Measurements from ENCODE around the gene SCN4B. TPM values are rescaled to one million over a fixed set of nuclear protein-coding genes. Genes with fewer than 3 reads are reported as not detected.

Gene SCN4B, protein sequence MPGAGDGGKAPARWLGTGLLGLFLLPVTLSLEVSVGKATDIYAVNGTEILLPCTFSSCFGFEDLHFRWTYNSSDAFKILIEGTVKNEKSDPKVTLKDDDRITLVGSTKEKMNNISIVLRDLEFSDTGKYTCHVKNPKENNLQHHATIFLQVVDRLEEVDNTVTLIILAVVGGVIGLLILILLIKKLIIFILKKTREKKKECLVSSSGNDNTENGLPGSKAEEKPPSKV
- total RNA-seq (ENCODE audit: low replicate concordance): under 0.01 and 0.25 TPM in 2 replicates

DNA sequence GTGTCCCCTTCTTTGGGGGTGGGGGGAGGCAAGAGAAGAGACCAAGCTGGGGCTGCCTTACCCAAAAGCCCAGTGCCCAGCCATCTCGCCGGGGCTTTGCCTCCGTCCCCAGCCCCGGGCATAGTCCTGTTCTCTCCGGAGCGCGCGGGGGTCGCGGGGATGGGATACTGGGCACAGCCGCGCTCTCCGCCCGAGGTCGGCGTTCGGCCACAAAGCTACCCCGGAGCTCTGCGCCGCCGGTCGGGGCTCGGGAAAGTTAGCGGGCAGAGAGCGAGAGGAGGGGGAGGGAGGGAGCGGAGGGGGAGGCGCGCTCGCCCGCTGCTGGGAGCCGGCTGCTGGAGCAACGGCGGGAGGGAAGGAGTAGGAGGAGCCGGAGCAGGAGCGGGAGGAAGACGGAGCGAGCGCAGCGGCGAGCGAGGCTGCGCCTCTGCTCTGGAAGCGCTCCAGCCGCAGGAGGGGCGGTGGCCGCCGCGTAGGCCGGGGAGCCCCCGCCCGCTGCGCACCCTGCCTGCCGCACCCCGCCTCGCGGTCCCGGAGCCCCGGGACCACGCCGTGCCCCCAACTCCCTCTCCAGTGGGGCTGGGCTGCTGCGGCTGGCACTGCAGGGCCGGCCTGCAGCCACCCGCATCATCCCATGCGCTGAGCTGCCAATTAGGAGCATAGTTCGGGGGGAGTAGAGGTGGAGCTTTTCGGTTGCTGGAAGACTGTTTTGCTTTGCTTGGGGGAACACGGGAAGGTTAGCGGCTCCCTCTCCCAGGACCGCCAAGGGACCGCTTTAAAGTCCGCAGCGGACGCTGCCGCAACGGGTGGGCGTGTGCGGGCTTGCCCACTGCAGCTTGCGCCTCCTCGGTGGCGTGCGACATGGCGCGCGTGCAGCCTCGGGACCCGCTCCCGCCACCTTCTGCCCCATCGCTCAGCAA, at the start of gene SCN4B:
TSS of gene SCN4B (minus strand) at position 272 of the 920 bp plus-strand sequence. CDS start at position 122, 150 bp downstream.
- DNase-seq (ENCODE audit: low read depth): peak; percentile 22
- TF ChIP-seq, protein P1, sequence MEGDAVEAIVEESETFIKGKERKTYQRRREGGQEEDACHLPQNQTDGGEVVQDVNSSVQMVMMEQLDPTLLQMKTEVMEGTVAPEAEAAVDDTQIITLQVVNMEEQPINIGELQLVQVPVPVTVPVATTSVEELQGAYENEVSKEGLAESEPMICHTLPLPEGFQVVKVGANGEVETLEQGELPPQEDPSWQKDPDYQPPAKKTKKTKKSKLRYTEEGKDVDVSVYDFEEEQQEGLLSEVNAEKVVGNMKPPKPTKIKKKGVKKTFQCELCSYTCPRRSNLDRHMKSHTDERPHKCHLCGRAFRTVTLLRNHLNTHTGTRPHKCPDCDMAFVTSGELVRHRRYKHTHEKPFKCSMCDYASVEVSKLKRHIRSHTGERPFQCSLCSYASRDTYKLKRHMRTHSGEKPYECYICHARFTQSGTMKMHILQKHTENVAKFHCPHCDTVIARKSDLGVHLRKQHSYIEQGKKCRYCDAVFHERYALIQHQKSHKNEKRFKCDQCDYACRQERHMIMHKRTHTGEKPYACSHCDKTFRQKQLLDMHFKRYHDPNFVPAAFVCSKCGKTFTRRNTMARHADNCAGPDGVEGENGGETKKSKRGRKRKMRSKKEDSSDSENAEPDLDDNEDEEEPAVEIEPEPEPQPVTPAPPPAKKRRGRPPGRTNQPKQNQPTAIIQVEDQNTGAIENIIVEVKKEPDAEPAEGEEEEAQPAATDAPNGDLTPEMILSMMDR (IDR thresholded peaks at IDR 0.05; ENCODE audit: insufficient read depth, low read length): no peak
- peak within 1 kb of the TSS; percentile 58 for H3K4me3 ChIP-seq (ENCODE audit: low read depth, low read length)

- TF ChIP-seq, protein P1 (IDR thresholded peaks at IDR 0.05; ENCODE audit: insufficient read depth, low read length): no peak
These were observed 49.3 kb upstream of the SCN4B start for GRCh38 chr11:118201966-118202365.

DNA sequence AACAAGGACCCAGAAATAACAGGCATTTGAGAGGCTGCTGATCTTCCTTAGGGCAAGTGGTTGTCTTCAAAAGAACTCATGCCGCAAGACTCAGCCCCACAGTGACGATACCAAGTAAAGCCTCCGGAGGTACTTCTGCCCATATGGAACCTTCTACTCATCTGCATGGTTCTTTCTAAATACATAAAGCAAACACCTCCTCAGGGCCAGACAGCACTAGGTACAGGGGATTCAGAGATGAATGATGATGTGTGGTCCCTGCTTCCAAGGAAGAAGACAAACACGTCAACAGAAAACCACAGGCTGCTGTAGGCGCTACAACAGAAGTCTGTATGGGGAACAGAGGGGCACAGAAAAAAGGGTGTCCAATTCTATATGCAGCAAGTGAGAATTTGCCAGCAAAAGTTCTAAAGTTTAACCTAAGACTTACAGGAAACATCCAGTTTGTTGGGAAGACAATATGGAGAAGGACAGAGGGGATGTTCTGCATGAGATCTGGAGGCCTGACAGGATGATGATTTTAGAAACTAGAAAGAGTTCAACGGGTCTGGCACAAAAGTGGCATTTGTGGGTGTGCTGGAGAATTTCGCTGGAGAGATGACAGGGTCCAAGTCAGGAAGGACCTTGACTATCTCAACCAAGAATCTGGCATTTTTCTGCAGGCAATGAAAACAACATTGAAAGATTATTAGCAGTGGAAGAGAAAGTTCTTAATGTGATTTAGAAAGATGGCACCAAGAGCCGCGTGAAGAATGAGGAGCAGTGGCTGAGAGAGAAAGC, 48.5 kb upstream of the SCN4B start:
- H3K4me3 ChIP-seq (ENCODE audit: low read depth, low read length): no peak overlapping the region
- no peak for DNase-seq (ENCODE audit: low read depth)
- TF ChIP-seq, protein P1 (IDR thresholded peaks at IDR 0.05; ENCODE audit: insufficient read depth, low read length): no peak

More at GRCh38 chr11:118201966-118202365, 49.3 kb upstream of the SCN4B start:
- no peak for DNase-seq (ENCODE audit: low read depth)
- no peak overlapping the region for H3K4me3 ChIP-seq (ENCODE audit: low read depth, low read length)

DNA sequence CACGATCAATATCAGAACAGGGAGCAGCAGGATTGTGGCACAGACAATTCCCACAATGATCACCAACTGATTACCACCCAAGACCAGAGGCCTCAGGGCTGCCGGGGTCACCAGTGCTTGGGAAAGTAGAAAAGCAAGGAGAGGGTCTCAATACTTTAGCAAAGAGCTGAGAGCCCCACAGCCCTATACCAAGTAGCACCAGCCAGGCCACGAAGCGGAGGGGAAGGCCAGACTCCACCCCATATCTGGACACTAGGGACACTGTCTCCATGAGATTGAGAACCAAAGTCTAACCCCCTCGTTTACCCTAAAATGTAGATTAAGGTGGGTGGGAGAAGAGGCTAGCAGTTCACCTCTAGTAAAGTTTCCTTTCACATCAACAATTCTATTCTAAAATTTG, 47.9 kb upstream of the SCN4B start:
- TF ChIP-seq, protein P1 (IDR thresholded peaks at IDR 0.05; ENCODE audit: insufficient read depth, low read length): no peak
- H3K4me3 ChIP-seq (ENCODE audit: low read depth, low read length): no peak overlapping the region
- no peak for DNase-seq (ENCODE audit: low read depth)

GRCh38 chr11:118199135-118199534, 46.5 kb upstream of the SCN4B start:
- H3K4me3 ChIP-seq (ENCODE audit: low read depth, low read length): no peak overlapping the region
- TF ChIP-seq, protein P1 (IDR thresholded peaks at IDR 0.05; ENCODE audit: insufficient read depth, low read length): no peak
- DNase-seq (ENCODE audit: low read depth): no peak

DNA sequence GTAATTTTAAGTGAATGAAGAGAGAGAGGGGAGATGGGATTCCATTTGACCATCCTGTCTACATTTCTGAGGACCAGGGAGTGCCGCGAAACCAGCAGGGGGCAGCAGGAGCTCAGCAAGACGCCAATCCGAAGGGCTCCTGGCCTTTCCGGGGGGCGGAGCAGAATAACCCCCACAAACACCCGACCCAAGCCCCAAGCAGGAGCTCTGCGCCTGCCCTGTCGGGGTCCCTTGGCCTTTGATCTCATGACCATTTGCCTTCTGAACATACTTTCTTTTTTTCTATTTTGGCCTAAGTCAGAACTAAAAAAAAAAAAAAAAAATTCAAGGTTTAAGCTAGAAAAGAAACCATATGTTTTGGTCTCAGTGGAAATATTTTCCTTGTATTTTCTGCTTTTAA, 45.7 kb upstream of the SCN4B start:
- TF ChIP-seq, protein P1 (IDR thresholded peaks at IDR 0.05; ENCODE audit: insufficient read depth, low read length): peak; percentile 95
- H3K4me3 ChIP-seq (ENCODE audit: low read depth, low read length): peak overlapping the region; percentile 33
- DNase-seq (ENCODE audit: low read depth): peak; percentile 67

Measured in fibroblast of the aortic adventitia (primary cell).